Spleen (tissue), 7 donors: ENCODE results near the gene HIVEP3.

Experiments used
- POLR2A ChIP-seq, 3 donors: fragments of 450-650 bp; IDR thresholded peaks; one replicate each; pipeline ENCODE4 v1.5.1; 2017; ENCODE audit warnings: antibody characterized with exemption in 3 of 3, mild to moderate bottlenecking in 1 of 3
- TF ChIP-seq, protein P1 (sequence below), 11 experiments: fragments of 200-600 bp in 7 of 11; fragments of 450-650 bp in 4 of 11; sonication (generic) in 4 of 11; IDR thresholded peaks in 8 of 11; conservative IDR thresholded peaks in 3 of 11; 1 replicate in 7 of 11; 2 replicates in 4 of 11; pipeline versions ENCODE4 v1.4.0 to v1.8.0; 2016 to 2021; ENCODE audit warnings: antibody characterized with exemption in 11 of 11, inconsistent platforms in 4 of 11, mild to moderate bottlenecking in 1 of 11
- donor health status: DM: no; HTN: no; CAD: no; lungs with moderate emphysema.
- donor health status: DM: no; HTN: no; CAD: no.
- donor health status: DM: no; HTN: no; CAD: no.

DNA sequence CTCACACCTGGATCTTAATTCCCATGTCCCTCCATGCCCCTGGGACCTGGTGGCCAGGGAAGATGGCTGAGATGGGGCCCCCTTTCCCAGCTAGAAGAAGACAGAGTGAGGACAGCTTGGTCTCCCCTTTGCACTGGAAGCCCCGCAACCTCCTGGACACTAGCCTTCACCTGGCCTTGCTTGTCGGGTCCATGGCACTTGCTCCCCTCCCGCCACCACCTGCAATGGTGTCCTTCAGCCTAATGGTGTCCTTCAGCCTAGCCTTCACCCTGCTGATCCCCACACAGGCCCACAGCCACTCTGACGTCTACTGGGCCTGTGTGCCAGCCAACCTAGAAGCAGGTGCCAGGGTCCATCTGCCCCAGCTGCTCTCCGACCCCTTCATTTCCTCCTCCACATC is 388.3 kb downstream of the HIVEP3 start:
- TF ChIP-seq, protein P1, sequence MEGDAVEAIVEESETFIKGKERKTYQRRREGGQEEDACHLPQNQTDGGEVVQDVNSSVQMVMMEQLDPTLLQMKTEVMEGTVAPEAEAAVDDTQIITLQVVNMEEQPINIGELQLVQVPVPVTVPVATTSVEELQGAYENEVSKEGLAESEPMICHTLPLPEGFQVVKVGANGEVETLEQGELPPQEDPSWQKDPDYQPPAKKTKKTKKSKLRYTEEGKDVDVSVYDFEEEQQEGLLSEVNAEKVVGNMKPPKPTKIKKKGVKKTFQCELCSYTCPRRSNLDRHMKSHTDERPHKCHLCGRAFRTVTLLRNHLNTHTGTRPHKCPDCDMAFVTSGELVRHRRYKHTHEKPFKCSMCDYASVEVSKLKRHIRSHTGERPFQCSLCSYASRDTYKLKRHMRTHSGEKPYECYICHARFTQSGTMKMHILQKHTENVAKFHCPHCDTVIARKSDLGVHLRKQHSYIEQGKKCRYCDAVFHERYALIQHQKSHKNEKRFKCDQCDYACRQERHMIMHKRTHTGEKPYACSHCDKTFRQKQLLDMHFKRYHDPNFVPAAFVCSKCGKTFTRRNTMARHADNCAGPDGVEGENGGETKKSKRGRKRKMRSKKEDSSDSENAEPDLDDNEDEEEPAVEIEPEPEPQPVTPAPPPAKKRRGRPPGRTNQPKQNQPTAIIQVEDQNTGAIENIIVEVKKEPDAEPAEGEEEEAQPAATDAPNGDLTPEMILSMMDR (IDR thresholded peaks at IDR 0.05 in 8 of 11, conservative IDR thresholded peaks at IDR 0.05 in 3 of 11): no peak
- TF ChIP-seq POLR2A (IDR thresholded peaks at IDR 0.05): no peak
